22Rv1 (cell line): ENCODE measurements around the gene HERPUD2.

ENCODE experiments used
- H3K27ac ChIP-seq: fragments of 450-650 bp; 2 replicates; pipeline ENCODE4 v1.5.1; 2017
- CTCF ChIP-seq: fragments of 450-650 bp; IDR thresholded peaks from 2 replicates; pipeline ENCODE4 v1.5.1; 2017; ENCODE audit warnings: mild to moderate bottlenecking
- ZFX ChIP-seq: fragments of 450-650 bp; IDR thresholded peaks from 2 replicates; pipeline ENCODE4 v1.6.1; 2017; ENCODE audit warnings: antibody characterized with exemption, borderline replicate concordance

The HERPUD2 gene

GRCh38 chr7:35721288-35721687 lies 26.4 kb upstream of the HERPUD2 start:
- TF ChIP-seq ZFX = no peak
- TF ChIP-seq CTCF = no peak
- H3K27ac ChIP-seq = no peak overlapping the region

DNA sequence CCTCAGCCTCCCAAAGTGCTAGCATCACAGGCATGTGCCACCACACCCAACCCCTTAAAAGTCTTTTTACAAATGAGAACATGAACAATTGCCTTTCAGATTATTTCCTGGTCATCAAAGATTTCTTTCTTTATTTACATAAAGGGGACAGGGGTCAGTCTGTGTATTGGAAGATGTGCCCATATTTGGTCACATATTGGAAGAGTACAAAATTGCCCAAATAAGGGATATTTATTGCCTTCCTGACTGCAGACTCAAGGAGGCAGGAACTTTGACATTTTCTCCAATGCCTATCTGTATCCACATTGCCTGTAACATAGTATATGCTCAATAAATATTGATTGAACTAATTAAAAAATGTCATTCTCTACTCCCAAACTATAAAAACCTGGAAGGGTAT lies 25.9 kb upstream of the HERPUD2 start:
- TF ChIP-seq ZFX = no peak
- no peak for TF ChIP-seq CTCF
- no peak overlapping the region for H3K27ac ChIP-seq

DNA sequence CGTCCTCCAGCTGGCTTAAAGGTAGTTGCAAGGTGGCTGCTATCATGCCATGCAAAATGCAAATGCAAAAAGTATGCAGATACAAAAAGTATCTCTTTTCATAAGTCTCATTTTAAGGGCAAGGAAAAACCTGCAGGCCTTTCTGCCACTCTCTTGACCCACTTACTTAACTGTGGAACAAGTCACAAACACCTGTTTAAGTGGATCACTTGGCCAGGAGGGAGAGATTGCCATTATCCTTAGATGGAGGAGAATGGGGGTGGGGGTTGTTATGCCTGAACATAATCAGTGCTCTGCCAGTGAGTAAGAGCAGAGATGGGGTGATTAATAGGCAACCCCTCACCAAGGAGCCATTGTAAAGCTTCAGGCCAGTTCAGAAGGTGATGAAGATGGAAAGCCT lies 25.1 kb upstream of the HERPUD2 start:
- no peak overlapping the region for H3K27ac ChIP-seq
- TF ChIP-seq CTCF (no peak), ZFX (no peak)

GRCh38 chr7:35718047-35718446 lies 23.1 kb upstream of the HERPUD2 start:
- TF ChIP-seq ZFX = no peak
- TF ChIP-seq CTCF = no peak
- no peak overlapping the region for H3K27ac ChIP-seq

DNA sequence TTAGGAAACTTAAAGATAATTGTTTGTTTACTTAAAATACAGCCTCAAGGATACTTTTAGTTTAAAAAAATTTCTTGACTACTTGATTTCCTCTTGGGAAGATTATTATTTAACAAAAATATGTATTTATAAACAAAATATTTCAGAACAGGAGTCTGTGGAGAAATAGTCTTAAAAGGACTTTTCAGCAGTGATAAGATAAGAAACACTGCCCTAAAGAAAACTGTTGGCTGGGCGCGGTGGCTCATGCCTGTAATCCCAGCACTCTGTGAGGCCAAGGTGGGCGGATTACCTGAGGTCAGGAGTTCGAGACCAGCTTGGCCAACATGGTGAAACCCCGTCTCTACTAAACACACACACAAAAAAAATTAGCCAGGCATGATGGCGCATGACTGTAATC lies 22.6 kb upstream of the HERPUD2 start:
- H3K27ac ChIP-seq = no peak overlapping the region

GRCh38 chr7:35717013-35717412 lies 22.1 kb upstream of the HERPUD2 start:
- TF ChIP-seq CTCF (no peak), ZFX (no peak)

More for the DNA sequence above, 22.6 kb upstream of the HERPUD2 start:
- TF ChIP-seq CTCF = no peak
- no peak for TF ChIP-seq ZFX

DNA sequence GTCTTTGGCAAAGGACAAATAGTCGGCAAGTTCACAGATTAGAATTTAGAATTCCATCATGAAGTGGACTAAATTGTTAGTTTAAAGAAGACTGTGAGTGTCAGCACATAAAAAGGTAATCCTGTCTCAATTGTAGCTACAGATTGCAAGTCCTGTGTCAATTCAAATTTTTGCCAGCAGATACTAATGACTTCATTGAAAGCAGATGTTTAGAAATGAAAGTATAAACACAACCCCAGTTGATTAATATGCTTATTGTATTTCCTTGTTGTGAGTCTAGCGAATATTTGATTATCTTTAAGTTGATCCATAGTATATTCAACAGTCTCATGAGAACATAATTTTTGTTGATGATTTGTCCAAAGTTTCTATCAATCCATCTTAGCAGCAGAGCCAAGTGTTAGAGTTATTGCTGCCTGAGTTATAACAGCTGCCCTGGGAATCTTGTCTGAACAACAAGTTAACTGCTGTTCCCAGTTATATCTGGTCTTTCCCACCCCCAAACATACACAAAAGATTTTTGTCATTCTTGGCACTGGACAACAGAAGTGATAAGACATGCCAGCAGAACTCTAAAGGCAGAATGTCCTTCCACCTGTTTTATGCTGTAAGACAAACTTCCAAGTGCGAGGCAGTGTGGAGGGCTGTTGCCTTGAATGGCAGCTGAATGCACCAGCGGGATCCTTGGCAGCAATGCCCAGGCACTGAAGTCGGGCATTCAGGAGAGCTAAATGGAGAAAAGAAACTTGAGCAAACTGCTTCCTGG lies 21.3 kb upstream of the HERPUD2 start:
- no peak for TF ChIP-seq ZFX
- H3K27ac ChIP-seq = no peak overlapping the region

More at GRCh38 chr7:35717013-35717412, 22.1 kb upstream of the HERPUD2 start:
- H3K27ac ChIP-seq = no peak overlapping the region

DNA sequence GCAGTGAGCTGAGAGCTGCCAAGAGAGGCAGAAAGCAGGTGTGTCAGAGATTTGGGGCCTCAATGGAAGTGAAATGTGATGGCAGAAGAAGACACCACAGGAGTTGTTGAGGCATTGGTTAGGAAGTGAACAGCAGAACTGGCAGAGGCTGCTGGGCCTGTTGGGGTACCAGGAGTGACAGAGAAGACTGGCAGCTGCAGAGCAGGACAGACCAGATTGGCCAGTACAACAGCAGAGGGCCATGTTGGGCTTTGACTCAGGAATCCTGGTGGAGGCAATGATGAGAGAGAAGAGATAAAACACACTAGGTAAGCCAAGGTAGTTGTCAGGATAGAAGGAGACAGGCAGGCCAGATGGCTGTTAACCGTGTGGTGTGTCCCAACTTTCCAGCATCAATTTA lies 19.9 kb upstream of the HERPUD2 start:
- no peak for TF ChIP-seq CTCF
- no peak for TF ChIP-seq ZFX
- H3K27ac ChIP-seq = no peak overlapping the region
